Activated gamma-delta T cell treated with Interleukin-2 at 50 U/mL for 16 hours (primary cell): ENCODE results near the gene PKP4.

Source experiments
- DNase-seq: peaks from one replicate; pipeline ENCODE4 v3.0.0-alpha.2; 2020

Gene PKP4

GRCh38 chr2:158723921-158724802 lies 267.4 kb downstream of the PKP4 start:
- DNase-seq = no peak

- no peak for DNase-seq
These were observed 268.1 kb downstream of the PKP4 start for GRCh38 chr2:158724803-158725381.

- no peak for DNase-seq
These were observed 268.7 kb downstream of the PKP4 start for GRCh38 chr2:158725441-158725891.

DNA sequence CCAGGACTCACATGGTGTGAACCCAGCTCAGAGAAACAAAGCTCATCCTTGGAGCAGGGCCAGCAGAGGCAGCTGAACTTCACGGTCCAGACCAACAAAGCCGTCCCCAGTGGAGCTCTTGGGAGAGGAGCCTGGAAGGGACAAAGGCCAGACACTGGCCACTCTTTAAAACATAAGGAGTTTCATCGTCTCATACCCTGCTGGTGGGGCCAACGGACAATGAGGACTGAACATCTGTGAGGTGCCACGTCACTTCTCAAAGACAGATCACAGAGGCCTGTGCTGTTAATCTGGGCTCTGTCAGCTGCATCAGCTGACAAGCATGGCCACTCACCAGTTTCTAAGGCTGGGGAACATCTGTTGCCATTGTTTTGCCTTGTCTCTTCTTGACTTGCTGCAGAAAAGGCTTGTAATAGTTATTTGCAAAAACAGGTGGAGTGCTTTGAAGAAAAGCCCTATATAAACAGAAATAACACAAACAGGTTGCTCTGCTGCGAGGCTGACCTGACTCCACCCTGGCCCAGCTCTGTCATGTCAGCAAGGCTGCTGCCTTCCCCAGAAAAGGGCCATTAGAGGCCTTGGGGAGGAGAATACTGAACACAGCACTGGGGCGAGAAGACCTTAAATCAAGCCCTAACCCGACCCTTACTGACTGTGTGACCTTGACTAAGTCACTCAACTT lies 270.3 kb downstream of the PKP4 start:
- no peak for DNase-seq

GRCh38 chr2:158728422-158728821 lies 271.7 kb downstream of the PKP4 start:
- no peak for DNase-seq

- DNase-seq = no peak
These were observed 272.7 kb downstream of the PKP4 start for GRCh38 chr2:158729451-158729850.

- DNase-seq = no peak
These were observed 273.3 kb downstream of the PKP4 start for GRCh38 chr2:158729873-158730620.

- no peak for DNase-seq
These were observed 273.9 kb downstream of the PKP4 start for GRCh38 chr2:158730621-158731140.

DNA sequence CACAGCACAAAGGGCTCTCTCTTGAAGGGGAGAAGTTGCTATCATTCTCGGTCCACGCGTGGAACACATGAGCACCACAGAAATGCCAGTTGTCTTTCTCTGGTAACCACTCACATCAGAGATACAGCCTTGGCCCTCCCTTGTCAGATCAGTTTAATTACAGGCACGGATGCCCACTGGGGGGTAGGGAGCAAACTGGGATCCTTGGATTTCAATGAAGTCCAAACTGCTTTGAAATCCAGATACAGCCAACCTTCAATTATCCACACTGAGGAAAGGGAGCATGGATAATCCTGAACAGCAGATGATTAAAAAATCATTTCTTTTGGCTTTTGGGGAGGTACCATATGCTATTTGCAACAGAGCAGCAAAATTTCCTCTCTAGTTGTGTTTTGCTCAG lies 274.6 kb downstream of the PKP4 start:
- no peak for DNase-seq
